DMS53 treated with DMSO at 0.1 percent for 48 hours (cell line): Measurements from ENCODE around the gene MBD6.
"Not testable (repeated sequence)": the region's sequence is repeated elsewhere in the genome, so short reads cannot be mapped to it uniquely, and the experiment has no call there.

Source experiments
- DNase-seq: peaks from one replicate; lab custom pipeline; 2025; ENCODE audit not compliant: unreplicated experiment; lab: John Stamatoyannopoulos, UW

The MBD6 gene

GRCh38 chr12:57514246-57514645 lies 8.4 kb upstream of the MBD6 start:
- not testable (repeated sequence) for DNase-seq

- no peak for DNase-seq
These were observed 7.8 kb upstream of the MBD6 start for GRCh38 chr12:57514720-57515407.

- no peak for DNase-seq
These were observed 7.2 kb upstream of the MBD6 start for GRCh38 chr12:57515408-57515933.

- DNase-seq: no peak
These were observed 6.6 kb upstream of the MBD6 start for GRCh38 chr12:57515934-57516541.

- no peak for DNase-seq
These were observed 5.9 kb upstream of the MBD6 start for GRCh38 chr12:57516617-57517153.

GRCh38 chr12:57517187-57517586 lies 5.4 kb upstream of the MBD6 start:
- no peak for DNase-seq

GRCh38 chr12:57517718-57518117 lies 4.9 kb upstream of the MBD6 start:
- DNase-seq: not testable (repeated sequence)

GRCh38 chr12:57518176-57518919 lies 4.3 kb upstream of the MBD6 start:
- DNase-seq: no peak

- no peak for DNase-seq
These were observed 3.5 kb upstream of the MBD6 start for GRCh38 chr12:57518920-57519795.

- peak; percentile 41 for DNase-seq
These were observed 2.9 kb upstream of the MBD6 start for GRCh38 chr12:57519796-57520052.

GRCh38 chr12:57520053-57520818 lies 2.4 kb upstream of the MBD6 start, which contains the start of gene DDIT3:
DDIT3 (minus strand) TSS chr12:57520514; CDS start chr12:57517406, 3,108 bp downstream.
- peak; percentile 97 for DNase-seq

GRCh38 chr12:57521525-57522010 lies 1.1 kb upstream of the MBD6 start:
- DNase-seq: no peak

GRCh38 chr12:57522887-57523705 lies 472 bp downstream of the MBD6 start:
- no peak for DNase-seq

GRCh38 chr12:57523706-57524614 lies 1.3 kb downstream of the MBD6 start:
- no peak for DNase-seq

- no peak for DNase-seq
These were observed 2.4 kb downstream of the MBD6 start for GRCh38 chr12:57524814-57525614.

GRCh38 chr12:57525615-57526383 lies 3.2 kb downstream of the MBD6 start:
- no peak for DNase-seq
